Fibroblast of mammary gland (primary cell): ENCODE results near the gene NOS1AP.

Experiments used
- DNase-seq: peaks from one replicate; pipeline ENCODE4 v3.0.0-alpha.2; 2010; ENCODE audit warnings: low read depth
- H3K4me3 ChIP-seq: 2 replicates; pipeline ENCODE4 v1.5.1; 2011; ENCODE audit warnings: low read depth, mild to moderate bottlenecking, low read length, moderate library complexity; ENCODE audit not compliant: control insufficient read depth
- TF ChIP-seq, protein P1 (sequence below): conservative IDR thresholded peaks from 2 replicates; pipeline ENCODE4 v1.5.1; 2011; ENCODE audit warnings: low read depth, low read length, inconsistent platforms; ENCODE audit not compliant: control insufficient read depth, insufficient read depth

NOS1AP gene

DNA sequence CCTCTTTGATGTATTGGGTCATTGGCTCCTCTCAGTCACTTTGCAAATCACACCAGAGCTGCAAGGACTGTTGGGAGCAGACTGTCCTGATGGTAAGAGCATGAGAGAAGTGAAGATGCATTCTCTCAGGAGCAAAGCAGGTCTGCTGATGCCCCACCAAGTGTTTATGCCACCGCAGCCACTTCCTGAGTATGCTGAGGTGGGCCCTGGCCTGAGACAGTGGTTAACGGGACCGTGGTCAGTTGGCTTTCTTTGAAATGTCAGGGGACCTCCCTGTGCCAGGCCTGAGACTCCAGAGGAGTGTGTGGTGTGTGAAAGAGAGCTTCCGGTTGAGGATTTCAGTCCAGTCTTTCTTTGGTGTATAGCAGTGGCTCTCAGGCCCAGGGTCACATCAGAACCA lies 227.7 kb downstream of the NOS1AP start:
- no peak overlapping the region for H3K4me3 ChIP-seq
- DNase-seq = no peak
- TF ChIP-seq, protein P1, sequence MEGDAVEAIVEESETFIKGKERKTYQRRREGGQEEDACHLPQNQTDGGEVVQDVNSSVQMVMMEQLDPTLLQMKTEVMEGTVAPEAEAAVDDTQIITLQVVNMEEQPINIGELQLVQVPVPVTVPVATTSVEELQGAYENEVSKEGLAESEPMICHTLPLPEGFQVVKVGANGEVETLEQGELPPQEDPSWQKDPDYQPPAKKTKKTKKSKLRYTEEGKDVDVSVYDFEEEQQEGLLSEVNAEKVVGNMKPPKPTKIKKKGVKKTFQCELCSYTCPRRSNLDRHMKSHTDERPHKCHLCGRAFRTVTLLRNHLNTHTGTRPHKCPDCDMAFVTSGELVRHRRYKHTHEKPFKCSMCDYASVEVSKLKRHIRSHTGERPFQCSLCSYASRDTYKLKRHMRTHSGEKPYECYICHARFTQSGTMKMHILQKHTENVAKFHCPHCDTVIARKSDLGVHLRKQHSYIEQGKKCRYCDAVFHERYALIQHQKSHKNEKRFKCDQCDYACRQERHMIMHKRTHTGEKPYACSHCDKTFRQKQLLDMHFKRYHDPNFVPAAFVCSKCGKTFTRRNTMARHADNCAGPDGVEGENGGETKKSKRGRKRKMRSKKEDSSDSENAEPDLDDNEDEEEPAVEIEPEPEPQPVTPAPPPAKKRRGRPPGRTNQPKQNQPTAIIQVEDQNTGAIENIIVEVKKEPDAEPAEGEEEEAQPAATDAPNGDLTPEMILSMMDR = no peak

DNA sequence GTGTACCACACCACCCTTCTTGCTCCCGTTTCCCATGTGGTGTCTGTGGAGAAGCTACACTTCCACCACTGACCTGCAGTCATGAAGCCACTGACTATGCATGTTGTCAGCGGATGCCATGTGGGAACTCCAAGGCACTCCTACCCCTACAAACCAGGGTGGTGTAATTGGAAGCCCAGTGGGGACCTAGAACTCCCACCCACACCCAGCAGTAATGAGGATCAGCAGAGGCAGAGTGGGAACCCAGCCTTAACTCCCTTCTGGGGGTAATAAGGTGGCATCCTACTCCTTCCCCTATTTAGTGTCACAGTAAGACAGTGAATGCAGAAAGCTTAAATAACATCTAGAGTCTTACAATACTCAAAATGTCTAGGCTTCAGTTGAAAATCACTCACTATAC lies 228.8 kb downstream of the NOS1AP start:
- TF ChIP-seq, protein P1 = no peak

DNA sequence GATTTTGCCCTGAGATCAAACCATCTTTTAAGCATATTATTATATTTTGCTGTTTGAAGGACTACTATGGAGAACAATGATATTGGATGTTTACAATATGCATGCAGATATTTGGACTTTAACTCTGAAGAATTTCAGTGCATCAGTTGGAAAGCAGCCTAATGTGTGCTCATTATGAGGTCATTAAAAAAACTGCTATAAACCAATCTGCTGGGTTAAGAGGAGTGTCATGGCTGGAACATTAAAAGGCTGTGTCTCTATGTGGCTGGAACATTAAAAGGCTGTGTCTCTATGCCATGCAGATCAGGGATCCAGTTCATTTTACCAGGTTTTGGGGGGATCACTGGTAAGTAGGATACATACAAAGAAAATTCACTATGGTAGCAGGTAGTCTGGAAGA lies 229.5 kb downstream of the NOS1AP start:
- H3K4me3 ChIP-seq = no peak overlapping the region
- TF ChIP-seq, protein P1 = no peak
- DNase-seq = peak; percentile 37

More for the DNA sequence above, 228.8 kb downstream of the NOS1AP start:
- no peak for DNase-seq
- H3K4me3 ChIP-seq = no peak overlapping the region

DNA sequence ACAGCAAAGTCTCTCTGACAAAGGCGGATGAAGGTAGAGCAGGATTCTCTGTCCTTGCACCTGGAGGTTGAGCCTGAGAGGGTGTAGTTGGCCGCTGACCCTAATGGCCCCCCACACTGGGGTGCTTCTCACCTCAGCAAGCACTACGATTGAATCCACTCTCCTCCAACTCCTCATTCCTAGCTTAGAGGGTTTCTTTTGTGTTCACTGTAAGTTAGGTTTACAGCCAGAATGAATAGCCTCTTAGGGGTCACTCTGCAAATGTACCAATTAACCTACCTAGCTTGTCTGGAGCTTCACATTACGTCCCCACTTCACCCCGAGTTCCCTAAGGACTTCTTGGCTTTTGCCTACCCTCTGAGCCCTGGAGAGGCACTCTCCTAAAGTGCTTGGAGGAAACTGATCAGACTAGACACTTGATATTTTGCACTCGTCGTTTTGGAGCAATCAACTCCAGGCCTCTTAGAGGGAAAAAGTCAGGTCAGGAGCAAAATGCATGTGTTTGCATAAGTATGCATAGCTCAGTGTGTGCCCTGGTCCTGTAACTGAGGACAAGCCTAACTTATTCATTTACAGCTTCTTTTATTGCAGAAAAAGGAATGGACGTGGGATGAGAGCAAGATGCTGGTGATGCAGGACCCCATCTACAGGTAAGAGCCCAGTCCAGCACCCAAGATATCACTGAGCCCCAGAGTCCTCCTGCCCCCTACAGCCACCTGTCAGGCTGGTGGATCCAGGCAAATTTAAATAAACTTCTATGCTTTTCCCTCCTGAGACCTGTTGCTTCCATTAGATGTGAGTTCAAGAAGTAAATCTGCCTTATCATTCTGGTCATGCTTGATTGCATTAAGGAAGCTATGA lies 230.8 kb downstream of the NOS1AP start:
- no peak overlapping the region for H3K4me3 ChIP-seq
- DNase-seq = no peak
- TF ChIP-seq, protein P1 = no peak

DNA sequence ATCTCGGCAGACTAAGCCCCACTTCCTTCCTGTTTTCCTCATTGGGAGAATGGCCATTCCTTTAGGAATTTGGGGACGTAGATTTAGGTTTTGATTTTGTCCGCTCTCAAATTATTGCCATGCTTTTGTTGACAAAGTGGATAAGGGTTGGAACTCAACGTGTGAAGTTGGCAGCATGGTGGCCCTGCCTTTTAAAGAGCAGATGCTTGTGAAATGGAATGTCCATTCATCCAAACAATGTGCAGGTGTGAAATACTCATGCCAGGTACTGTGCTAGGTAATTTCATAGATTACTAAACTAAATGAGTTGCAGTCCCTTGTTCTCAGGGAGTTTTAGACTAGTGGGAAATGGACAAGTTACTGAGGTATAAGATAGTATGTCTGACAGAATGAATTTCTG lies 232.2 kb downstream of the NOS1AP start:
- no peak for DNase-seq
- TF ChIP-seq, protein P1 = no peak
- H3K4me3 ChIP-seq = no peak overlapping the region

DNA sequence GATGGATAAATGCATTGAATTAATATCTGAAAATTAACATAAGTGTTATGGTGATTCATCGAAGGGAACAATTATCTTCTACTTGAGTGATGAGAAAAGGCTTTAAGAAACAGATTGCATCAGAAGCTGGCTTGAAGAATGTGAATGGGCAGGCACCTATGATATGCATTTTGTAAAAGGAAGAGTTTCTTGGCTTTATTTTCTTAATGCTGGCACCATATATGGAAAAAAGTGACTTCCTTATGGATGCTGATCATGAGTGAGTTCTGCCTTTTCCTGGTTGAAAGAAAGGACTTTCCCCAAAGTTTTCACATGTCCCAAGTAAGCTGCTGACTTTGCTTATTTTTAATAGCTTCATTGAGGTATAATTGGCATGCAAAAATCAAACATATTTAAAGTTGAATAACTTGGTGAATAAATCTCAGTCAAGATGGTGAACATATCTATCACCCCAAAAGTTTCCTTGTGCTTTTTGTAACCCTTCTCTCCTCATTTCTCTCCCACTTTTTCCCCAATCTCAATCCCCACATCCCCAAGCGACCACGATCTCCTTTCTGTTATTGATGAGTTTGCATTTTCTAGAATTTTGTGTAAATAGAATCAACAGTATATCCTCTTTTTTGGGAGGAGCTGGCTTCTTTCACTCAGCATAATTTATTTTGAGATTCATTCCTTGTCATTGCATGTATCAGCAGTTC lies 233.0 kb downstream of the NOS1AP start:
- no peak overlapping the region for H3K4me3 ChIP-seq
- TF ChIP-seq, protein P1 = no peak
- peak; percentile 13 for DNase-seq
